K562 treated with DMSO at 1 percent for 24 hours (cell line): ENCODE measurements around the gene PDLIM7. TPM values are rescaled to one million over a fixed set of nuclear protein-coding genes. Genes with fewer than 3 reads are reported as not detected.

ENCODE experiments used
- total RNA-seq: library from RNA; unstranded; fragments of 300-600 nt; gene quantifications from 2 replicates; pipeline ENCODE4 v1.2.3, GENCODE V29; 2022; ENCODE audit warnings: low read depth; ENCODE audit not compliant: insufficient read depth

Gene PDLIM7
- total RNA-seq, result 153 and 165 TPM in 2 replicates

GRCh38 chr5:177497292-177498012 is at the start of gene PDLIM7:
Gene PDLIM7 (minus strand): TSS chr5:177497604. CDS start chr5:177496512, 1,092 bp downstream.

GRCh38 chr5:177516601-177517568 is 19.5 kb upstream of the PDLIM7 start, which contains the start of gene DDX41:
Gene DDX41 (minus strand): TSS chr5:177516961. CDS start chr5:177516945, 16 bp downstream.

GRCh38 chr5:177509381-177509951 is 12.1 kb upstream of the PDLIM7 start, which contains the start of gene DOK3:
Gene DOK3 (minus strand): TSS chr5:177509826. CDS start chr5:177509540, 286 bp downstream.

GRCh38 chr5:177473443-177474001 is 23.9 kb downstream of the PDLIM7 start, which contains the start of gene DBN1:
Gene DBN1 (minus strand): TSS chr5:177473634. CDS start chr5:177473521, 113 bp downstream.

GRCh38 chr5:177446200-177447065 is 51.0 kb downstream of the PDLIM7 start, which contains the start of gene PRR7:
Gene PRR7 (plus strand): TSS chr5:177446814. CDS start chr5:177455068, 8,254 bp downstream.

Other genes with a start within 250 kb of the PDLIM7 start
- gene RAB24, start 193.9 kb downstream of the PDLIM7 start, total RNA-seq, result 65.7 and 72.5 TPM in 2 replicates
- gene PRELID1, start 193.8 kb downstream of the PDLIM7 start, total RNA-seq, result 251 and 270 TPM in 2 replicates
- 58.8 and 72.8 TPM in 2 replicates for gene MXD3, start 185.7 kb downstream of the PDLIM7 start, total RNA-seq
- gene LMAN2, start 145.9 kb downstream of the PDLIM7 start, total RNA-seq, result 426 and 497 TPM in 2 replicates
- 81.9 and 107 TPM in 2 replicates for gene RGS14, start 139.7 kb downstream of the PDLIM7 start, total RNA-seq
- gene SLC34A1, start 113.2 kb downstream of the PDLIM7 start, total RNA-seq, result not detected in 2 replicates
- gene PFN3, start 96.9 kb downstream of the PDLIM7 start, total RNA-seq, result not detected in 2 replicates
- 19.3 and 20.7 TPM in 2 replicates for gene F12, start 88.0 kb downstream of the PDLIM7 start, total RNA-seq
- gene GRK6, start 70.9 kb downstream of the PDLIM7 start, total RNA-seq, result 89.2 and 102 TPM in 2 replicates
- 5.4 and 7.9 TPM in 2 replicates for gene PRR7, start 50.8 kb downstream of the PDLIM7 start, total RNA-seq
- gene DBN1, start 24.0 kb downstream of the PDLIM7 start, total RNA-seq, result 40.6 and 45.5 TPM in 2 replicates
- 22.7 and 24.6 TPM in 2 replicates for gene DOK3, start 12.2 kb upstream of the PDLIM7 start, total RNA-seq
- 101 and 128 TPM in 2 replicates for gene DDX41, start 19.4 kb upstream of the PDLIM7 start, total RNA-seq
- 29.7 and 41.0 TPM in 2 replicates for gene FAM193B, start 57.0 kb upstream of the PDLIM7 start, total RNA-seq
- 315 and 324 TPM in 2 replicates for gene TMED9, start 94.6 kb upstream of the PDLIM7 start, total RNA-seq
- gene B4GALT7, start 102.5 kb upstream of the PDLIM7 start, total RNA-seq, result 34.8 and 41.3 TPM in 2 replicates